UCSD-AML1 (cell line): Measurements from ENCODE around the gene DHPS.

Experiments used
- DNase-seq: peaks from one replicate; lab custom pipeline; 2025; ENCODE audit not compliant: unreplicated experiment; lab: John Stamatoyannopoulos, UW

DHPS gene

GRCh38 chr19:12675399-12675798 lies 6.3 kb downstream of the DHPS start:
- no peak for DNase-seq

- DNase-seq: no peak
Observed at GRCh38 chr19:12672744-12673143, 8.9 kb downstream of the DHPS start.

- no peak for DNase-seq
Observed at GRCh38 chr19:12670159-12670928, 11.3 kb downstream of the DHPS start.

- DNase-seq: peak; percentile 79
Observed at GRCh38 chr19:12669270-12670158, 12.2 kb downstream of the DHPS start.

GRCh38 chr19:12668932-12669269 lies 12.8 kb downstream of the DHPS start:
- peak; percentile 71 for DNase-seq

GRCh38 chr19:12668346-12668745 lies 13.3 kb downstream of the DHPS start:
- no peak for DNase-seq

- DNase-seq: no peak
Observed at GRCh38 chr19:12667731-12668302, 13.9 kb downstream of the DHPS start.

GRCh38 chr19:12666265-12667048 lies 15.2 kb downstream of the DHPS start, which contains the start of the genes MAN2B1 and WDR83:
MAN2B1 (minus strand) TSS chr19:12666742; CDS start chr19:12666701, 41 bp downstream.
WDR83 (plus strand) TSS chr19:12666807; CDS start chr19:12669791, 2,984 bp downstream.
- DNase-seq: peak; percentile 86

- DNase-seq: no peak
Observed at GRCh38 chr19:12665671-12666264, 15.9 kb downstream of the DHPS start.

GRCh38 chr19:12665281-12665573 lies 16.5 kb downstream of the DHPS start:
- peak; percentile 75 for DNase-seq

- DNase-seq: no peak
Observed at GRCh38 chr19:12664406-12665280, 17.0 kb downstream of the DHPS start.

GRCh38 chr19:12660980-12661379 lies 20.7 kb downstream of the DHPS start:
- no peak for DNase-seq

- DNase-seq: no peak
Observed at GRCh38 chr19:12657966-12658365, 23.7 kb downstream of the DHPS start.

- no peak for DNase-seq
Observed at GRCh38 chr19:12656899-12657571, 24.6 kb downstream of the DHPS start.

- no peak for DNase-seq
Observed at GRCh38 chr19:12655546-12655945, 26.1 kb downstream of the DHPS start.

GRCh38 chr19:12652219-12652618 lies 29.5 kb downstream of the DHPS start:
- DNase-seq: no peak

GRCh38 chr19:12649941-12650340 lies 31.7 kb downstream of the DHPS start:
- no peak for DNase-seq

- DNase-seq: no peak
Observed at GRCh38 chr19:12648088-12648487, 33.6 kb downstream of the DHPS start.

GRCh38 chr19:12647490-12648071 lies 34.1 kb downstream of the DHPS start:
- DNase-seq: no peak
